H1 (cell line): ENCODE measurements around the gene CLEC19A. TPM values are rescaled to one million over a fixed set of nuclear protein-coding genes. Genes with fewer than 3 reads are reported as not detected.

Source experiments
- EGR1 ChIP-seq: IDR thresholded peaks from 2 replicates; pipeline ENCODE4 v1.6.1; 2011; ENCODE audit warnings: low read depth, low read length, borderline replicate concordance
- GTF2F1 ChIP-seq: IDR thresholded peaks from 2 replicates; pipeline ENCODE4 v1.6.1; 2012; ENCODE audit warnings: low read depth, low read length, improper control_type of control experiment, borderline replicate concordance
- MAFK ChIP-seq: IDR thresholded peaks from 2 replicates; pipeline ENCODE4 v1.6.1; 2012; ENCODE audit warnings: low read depth, mild to moderate bottlenecking, improper control_type of control experiment, low read length
- MAX ChIP-seq: IDR thresholded peaks from 2 replicates; pipeline ENCODE4 v1.6.1; 2012; ENCODE audit warnings: inconsistent platforms
- RAD21 ChIP-seq, 2 experiments: IDR thresholded peaks in 1 of 2; conservative IDR thresholded peaks in 1 of 2; 2 replicates each; pipeline ENCODE4 v1.6.1; 2011; ENCODE audit warnings: low read depth in 2 of 2, low read length in 2 of 2, improper control_type of control experiment in 1 of 2, inconsistent platforms in 1 of 2, mild to moderate bottlenecking in 1 of 2, moderate library complexity in 1 of 2
- SP4 ChIP-seq: IDR thresholded peaks from 2 replicates; pipeline ENCODE4 v1.6.1; 2012; ENCODE audit warnings: low read length, inconsistent platforms
- ZNF274 ChIP-seq: IDR thresholded peaks from 2 replicates; pipeline ENCODE4 v1.7.0; 2012; ENCODE audit warnings: low read length, borderline replicate concordance; ENCODE audit errors: extremely low read depth
- polyA plus RNA-seq, 7 experiments: library from polyadenylated mRNA; depleted of rRNA in 3 of 7; stranded (reverse) in 5 of 7; unstranded in 2 of 7; fragments of >200 nt in 5 of 7; fragments of 200-250 nt in 2 of 7; gene quantifications; 1 replicate in 5 of 7; 2 replicates in 1 of 7; 4 replicates in 1 of 7; pipeline versions ENCODE4 v1.2.1 to v1.2.3, GENCODE V29; 2011 to 2013; ENCODE audit warnings: missing spikeins in 2 of 7, mixed read lengths in 2 of 7
- total RNA-seq: library from RNA; stranded (reverse); fragmentation: NEBNext Ultra II Directional; extraction: Animal tissue kit (Norgen Biotek cat#: 25700); gene quantifications from 2 replicates; pipeline ENCODE4 v1.2.1, GENCODE V29; 2021

Gene CLEC19A
- total and polyA plus RNA-seq, 2 of the 8 experiments (the other 6 are each of a cell fraction or from before 2014, with no cell fraction given) = 0.35 to 0.88 TPM

- no peak for TF ChIP-seq GTF2F1
- TF ChIP-seq ZNF274 = no peak
- no peak for TF ChIP-seq RAD21 (IDR thresholded peaks at IDR 0.05 in 1 of 2, conservative IDR thresholded peaks at IDR 0.05 in 1 of 2; ENCODE audit: low read depth in 2 of 2, low read length in 2 of 2)
- TF ChIP-seq EGR1 = no peak
- TF ChIP-seq MAFK = no peak
- TF ChIP-seq SP4 = no peak
- no peak for TF ChIP-seq MAX
- TF ChIP-seq, all 59 proteins: peak for 0
These were observed 70.8 kb downstream of the CLEC19A start (continued) for GRCh38 chr16:19356024-19356952.
